ENCODE measurements around the gene AGTRAP. TPM values are rescaled to one million over a fixed set of nuclear protein-coding genes. Genes with fewer than 3 reads are reported as not detected.

AGTRAP gene
- total and polyA plus RNA-seq, 4 donors, result 37.0 to 266 (median 83.3) TPM

DNA sequence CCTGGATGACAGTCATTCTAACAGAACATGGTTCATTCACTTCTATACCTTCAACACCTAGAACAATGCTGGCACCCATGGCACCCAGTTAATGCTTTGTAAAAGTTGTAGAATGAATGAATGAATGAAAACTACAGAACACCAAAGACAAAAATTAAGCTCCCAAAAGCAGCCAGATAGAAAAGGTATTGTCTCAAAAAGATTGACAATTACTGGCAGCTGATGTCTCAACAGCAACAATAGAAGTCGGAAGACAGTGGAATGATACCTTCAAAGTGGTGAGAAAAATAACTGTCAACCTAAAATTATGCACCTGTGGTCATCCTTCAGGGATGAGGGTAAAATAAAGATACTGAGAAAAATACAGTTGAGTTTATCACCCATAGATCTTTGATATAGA, 21.1 kb downstream of the AGTRAP start:
- H3K4me1 ChIP-seq (ENCODE audit: control insufficient read depth in 5 of 5, insufficient read depth in 5 of 5, low read length in 5 of 5), result peaks cover 0 to 4% (median 0%) of the 10 kb centered on the region in 5 donors
- no peaks in the 10 kb centered on the region for H3K36me3 ChIP-seq (ENCODE audit: control insufficient read depth in 4 of 4, insufficient read depth in 4 of 4, low read length in 4 of 4)
- peaks cover 0 to 3% (median 0%) of the 10 kb centered on the region in 4 donors for H3K9me3 ChIP-seq (ENCODE audit: control insufficient read depth in 4 of 4, insufficient read depth in 3 of 4, low read length in 3 of 4)
- DNase-seq, result no peak
- peaks cover 0 to 8% (median 0%) of the 10 kb centered on the region in 3 donors for H3K27me3 ChIP-seq (ENCODE audit: control insufficient read depth in 3 of 3, insufficient read depth in 3 of 3, low read length in 2 of 3)
- TF ChIP-seq CTCF (IDR thresholded peaks at IDR 0.05; ENCODE audit: control extremely low read depth, extremely low read depth), result no peak
- H3K9ac ChIP-seq (ENCODE audit: insufficient read depth in 1 of 2, low read length in 2 of 2), result no peak overlapping the region
- 96 to 97% methylated on average over 1 of the region's 1 CpG for WGBS, 2 donors
- no peak for ATAC-seq (ENCODE audit: insufficient read depth, low FRiP score)
- no peak overlapping the region for H3K4me3 ChIP-seq
- no peak overlapping the region for H3K27ac ChIP-seq (ENCODE audit: low read depth in 1 of 2, low read length in 1 of 2)

DNA sequence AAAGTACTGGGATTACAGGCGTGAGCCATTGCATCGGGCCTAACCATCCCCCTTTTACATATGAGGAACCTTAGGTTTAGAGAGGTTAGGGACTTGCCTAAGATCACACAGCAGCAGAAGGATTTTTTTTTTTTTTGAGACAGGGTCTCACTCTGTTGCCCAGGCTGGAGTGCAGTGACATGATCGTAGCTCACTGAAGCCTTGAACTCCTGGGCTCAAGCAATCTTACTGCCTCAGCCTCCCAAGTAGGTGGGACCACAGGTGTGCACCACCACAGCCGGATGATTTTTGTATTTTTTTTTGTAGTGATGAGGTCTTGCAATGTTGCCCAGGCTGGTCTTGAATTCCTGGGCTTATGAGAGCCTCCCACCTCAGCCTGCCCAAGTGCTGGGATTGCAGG, 23.9 kb downstream of the AGTRAP start:
- H3K36me3 ChIP-seq (ENCODE audit: control insufficient read depth in 4 of 4, insufficient read depth in 4 of 4, low read length in 4 of 4), result no peaks in the 10 kb centered on the region
- peaks cover 0 to 11% (median 0%) of the 10 kb centered on the region in 3 donors for H3K27me3 ChIP-seq (ENCODE audit: control insufficient read depth in 3 of 3, insufficient read depth in 3 of 3, low read length in 2 of 3)
- no peak overlapping the region for H3K27ac ChIP-seq (ENCODE audit: low read depth in 1 of 2, low read length in 1 of 2)
- peaks cover 0 to 6% (median 0%) of the 10 kb centered on the region in 5 donors for H3K4me1 ChIP-seq (ENCODE audit: control insufficient read depth in 5 of 5, insufficient read depth in 5 of 5, low read length in 5 of 5)
- DNase-seq (no peak), ATAC-seq (ENCODE audit: insufficient read depth, low FRiP score) (no peak)
- 90 to 93% methylated on average over 4 of the region's 4 CpGs for WGBS, 2 donors
- H3K9me3 ChIP-seq (ENCODE audit: control insufficient read depth in 4 of 4, insufficient read depth in 3 of 4, low read length in 3 of 4), result peaks cover 0 to 4% (median 0%) of the 10 kb centered on the region in 4 donors
- H3K4me3 ChIP-seq, result no peak overlapping the region
- H3K9ac ChIP-seq (ENCODE audit: insufficient read depth in 1 of 2, low read length in 2 of 2), result no peak overlapping the region
- no peak for TF ChIP-seq CTCF (IDR thresholded peaks at IDR 0.05; ENCODE audit: control extremely low read depth, extremely low read depth)

DNA sequence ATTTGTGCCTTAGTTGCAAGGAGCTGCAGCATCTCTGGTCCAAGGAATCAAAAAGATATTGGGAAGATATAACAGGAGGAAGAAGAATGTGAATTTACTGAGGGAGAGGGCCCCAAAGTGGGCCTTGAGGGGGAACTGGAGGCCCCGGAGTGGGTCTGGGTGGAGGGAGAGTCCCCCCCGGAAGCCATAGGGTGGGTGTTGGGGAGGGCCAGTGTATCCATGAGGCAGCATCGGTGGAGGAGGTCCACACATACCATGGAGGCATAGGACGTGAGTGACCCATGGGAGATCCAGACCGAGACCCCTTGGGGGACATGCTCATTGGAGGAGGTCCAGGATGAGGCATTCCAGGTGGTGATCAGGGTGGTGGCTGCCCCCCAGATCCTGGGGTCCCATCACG, 25.3 kb downstream of the AGTRAP start:
- Histone ChIP-seq H3K9ac (ENCODE audit: insufficient read depth in 1 of 2, low read length in 2 of 2) (no peak overlapping the region), H3K27me3 (ENCODE audit: control insufficient read depth in 3 of 3, insufficient read depth in 3 of 3, low read length in 2 of 3) (peaks cover 0 to 11% (median 0%) of the 10 kb centered on the region in 3 donors), H3K9me3 (ENCODE audit: control insufficient read depth in 4 of 4, insufficient read depth in 3 of 4, low read length in 3 of 4) (peaks cover 0 to 4% (median 0%) of the 10 kb centered on the region in 4 donors), H3K4me1 (ENCODE audit: control insufficient read depth in 5 of 5, insufficient read depth in 5 of 5, low read length in 5 of 5) (peaks cover 0 to 6% (median 0%) of the 10 kb centered on the region in 5 donors), H3K4me3 (no peak overlapping the region), H3K27ac (ENCODE audit: low read depth in 1 of 2, low read length in 1 of 2) (no peak overlapping the region), H3K36me3 (ENCODE audit: control insufficient read depth in 4 of 4, insufficient read depth in 4 of 4, low read length in 4 of 4) (no peaks in the 10 kb centered on the region)
- no peak for ATAC-seq (ENCODE audit: insufficient read depth, low FRiP score)
- no peak for TF ChIP-seq CTCF (IDR thresholded peaks at IDR 0.05; ENCODE audit: control extremely low read depth, extremely low read depth)
- 87% methylated on average over 6 of the region's 6 CpGs for WGBS, 2 donors
- DNase-seq, result no peak

- DNase-seq (peak in 1 of 3 donors; percentile 19), ATAC-seq (ENCODE audit: insufficient read depth, low FRiP score) (no peak)
- Histone ChIP-seq H3K9ac (ENCODE audit: insufficient read depth in 1 of 2, low read length in 2 of 2) (no peak within 1 kb of the TSS), H3K27me3 (ENCODE audit: control insufficient read depth in 3 of 3, insufficient read depth in 3 of 3, low read length in 2 of 3) (peaks cover 0 to 11% (median 0%) of the 10 kb centered on the region in 3 donors), H3K4me3 (no peak within 1 kb of the TSS), H3K36me3 (ENCODE audit: control insufficient read depth in 4 of 4, insufficient read depth in 4 of 4, low read length in 4 of 4) (no peaks in the 10 kb centered on the region), H3K27ac (ENCODE audit: low read depth in 1 of 2, low read length in 1 of 2) (no peak within 1 kb of the TSS), H3K9me3 (ENCODE audit: control insufficient read depth in 4 of 4, insufficient read depth in 3 of 4, low read length in 3 of 4) (peaks cover 0 to 4% (median 0%) of the 10 kb centered on the region in 4 donors), H3K4me1 (ENCODE audit: control insufficient read depth in 5 of 5, insufficient read depth in 5 of 5, low read length in 5 of 5) (peaks cover 0 to 6% (median 0%) of the 10 kb centered on the region in 5 donors)
- WGBS, 2 donors, result 4 to 7% methylated on average over 24 to 29 of the region's 29 CpGs
- TF ChIP-seq CTCF (IDR thresholded peaks at IDR 0.05; ENCODE audit: control extremely low read depth, extremely low read depth), result no peak
Observed at GRCh38 chr1:11761988-11762406, 26.1 kb downstream of the AGTRAP start, which contains the start of gene C1orf167. Gene C1orf167, plus strand, starts transcription at chr1:11762193. Its CDS starts 2,208 bp downstream, at chr1:11764401.

Data from lung (tissue), 12 donors.